Thoracic aorta (tissue), 2 donors: ENCODE results near the gene MDM1. TPM values are rescaled to one million over a fixed set of nuclear protein-coding genes. Genes with fewer than 3 reads are reported as not detected.
A peak's percentile ranks its signal among the peaks of the same experiment; 100 is the strongest.

Source experiments
- ATAC-seq: fragments of 150-250 bp; one replicate; pipeline ENCODE4 v1.8.0; 2017; ENCODE audit warnings: low read depth; ENCODE audit not compliant: insufficient number of reproducible peaks, low FRiP score
- DNase-seq: peaks from one replicate; pipeline ENCODE4 v3.0.0-alpha.2; 2020; ENCODE audit warnings: low spot score
- H3K27ac ChIP-seq, 2 donors: fragments of 200-600 bp; sonication (generic); 1 replicate in 1 of 2; 2 replicates in 1 of 2; pipeline ENCODE4 v1.5.1; 2016; ENCODE audit warnings: mild to moderate bottlenecking in 2 of 2, moderate library complexity in 2 of 2
- H3K27me3 ChIP-seq: fragments of 200-600 bp; sonication (generic); replicated peaks from 2 replicates; pipeline ENCODE4 v1.6.0; 2016; ENCODE audit warnings: mild to moderate bottlenecking; ENCODE audit not compliant: insufficient read depth
- H3K36me3 ChIP-seq: fragments of 200-600 bp; sonication (generic); one replicate; pipeline ENCODE4 v1.5.1; 2016
- H3K4me1 ChIP-seq, 2 donors: fragments of 200-600 bp; sonication (generic); 1 replicate in 1 of 2; 2 replicates in 1 of 2; pipeline versions ENCODE4 v1.5.1 to v1.6.0; 2016; ENCODE audit warnings: low read depth in 2 of 2, mild to moderate bottlenecking in 1 of 2; ENCODE audit not compliant: control insufficient read depth in 1 of 2
- H3K4me3 ChIP-seq: fragments of 200-600 bp; sonication (generic); 2 replicates; pipeline ENCODE4 v1.5.1; 2016; ENCODE audit warnings: mild to moderate bottlenecking
- H3K9me3 ChIP-seq: fragments of 200-600 bp; sonication (generic); 2 replicates; pipeline ENCODE4 v1.5.1; 2016
- total RNA-seq, 2 donors: library from RNA; depleted of rRNA; stranded (reverse); fragments of >200 nt; gene quantifications; one replicate each; pipeline versions ENCODE4 v1.1.0 to v1.2.3, GENCODE V29; 2016
- TF ChIP-seq, protein P1 (sequence below): fragments of 200-600 bp; sonication (generic); IDR thresholded peaks from one replicate; pipeline ENCODE4 v1.5.1; 2019; ENCODE audit warnings: antibody characterized with exemption

The MDM1 gene
- total RNA-seq, 2 donors from 2014 or later, result 13.4 to 17.1 TPM

DNA sequence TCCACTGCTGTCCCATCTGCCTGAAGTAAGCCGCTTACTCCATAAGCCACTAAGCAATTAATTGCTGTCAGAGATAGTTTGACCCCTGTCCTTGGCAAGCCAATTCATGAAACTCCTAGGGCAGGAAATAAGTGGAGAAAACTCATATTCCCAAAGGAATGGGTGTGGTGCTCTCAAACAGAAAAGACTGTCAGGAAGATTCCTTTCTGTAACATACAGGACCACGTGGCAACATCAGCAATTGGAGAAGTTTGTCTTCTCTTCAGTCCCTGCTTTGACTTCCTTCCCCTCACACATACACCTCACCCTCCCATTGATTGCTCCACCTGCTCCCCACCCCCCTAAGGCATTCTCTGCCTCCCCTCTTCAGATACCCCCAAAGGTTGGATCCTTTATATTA lies 36.2 kb upstream of the MDM1 start:
- H3K27me3 ChIP-seq, result no peaks in the 10 kb centered on the region
- ATAC-seq (no peak), DNase-seq (no peak)
- no peak overlapping the region for H3K27ac ChIP-seq
- peaks cover 6 to 10% of the 10 kb centered on the region in 2 donors for H3K4me1 ChIP-seq
- TF ChIP-seq, protein P1, sequence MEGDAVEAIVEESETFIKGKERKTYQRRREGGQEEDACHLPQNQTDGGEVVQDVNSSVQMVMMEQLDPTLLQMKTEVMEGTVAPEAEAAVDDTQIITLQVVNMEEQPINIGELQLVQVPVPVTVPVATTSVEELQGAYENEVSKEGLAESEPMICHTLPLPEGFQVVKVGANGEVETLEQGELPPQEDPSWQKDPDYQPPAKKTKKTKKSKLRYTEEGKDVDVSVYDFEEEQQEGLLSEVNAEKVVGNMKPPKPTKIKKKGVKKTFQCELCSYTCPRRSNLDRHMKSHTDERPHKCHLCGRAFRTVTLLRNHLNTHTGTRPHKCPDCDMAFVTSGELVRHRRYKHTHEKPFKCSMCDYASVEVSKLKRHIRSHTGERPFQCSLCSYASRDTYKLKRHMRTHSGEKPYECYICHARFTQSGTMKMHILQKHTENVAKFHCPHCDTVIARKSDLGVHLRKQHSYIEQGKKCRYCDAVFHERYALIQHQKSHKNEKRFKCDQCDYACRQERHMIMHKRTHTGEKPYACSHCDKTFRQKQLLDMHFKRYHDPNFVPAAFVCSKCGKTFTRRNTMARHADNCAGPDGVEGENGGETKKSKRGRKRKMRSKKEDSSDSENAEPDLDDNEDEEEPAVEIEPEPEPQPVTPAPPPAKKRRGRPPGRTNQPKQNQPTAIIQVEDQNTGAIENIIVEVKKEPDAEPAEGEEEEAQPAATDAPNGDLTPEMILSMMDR, result no peak
- H3K9me3 ChIP-seq, result no peaks in the 10 kb centered on the region
- no peaks in the 10 kb centered on the region for H3K36me3 ChIP-seq
- no peak overlapping the region for H3K4me3 ChIP-seq

DNA sequence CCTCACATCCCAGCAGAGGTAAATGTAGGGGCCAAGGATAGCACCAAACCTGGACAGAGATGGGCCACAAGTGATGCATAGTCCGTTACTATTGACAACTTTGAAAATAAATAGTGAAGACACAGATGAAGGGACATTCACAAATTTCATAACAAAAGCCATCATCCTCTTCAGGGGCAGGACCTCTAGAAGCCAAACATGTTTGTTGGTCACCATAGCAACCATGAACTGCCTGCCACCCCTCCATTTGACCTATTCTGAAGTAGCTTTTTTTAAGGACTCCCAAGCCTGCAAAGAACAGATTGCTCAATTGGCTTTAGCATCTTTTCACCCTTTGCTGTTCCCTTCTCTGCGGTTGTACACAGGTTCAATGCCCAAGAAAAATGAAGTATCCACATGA lies 35.7 kb upstream of the MDM1 start:
- DNase-seq (no peak), ATAC-seq (no peak)
- TF ChIP-seq, protein P1, result no peak
- no peaks in the 10 kb centered on the region for H3K27me3 ChIP-seq
- no peak overlapping the region for H3K4me3 ChIP-seq
- no peaks in the 10 kb centered on the region for H3K36me3 ChIP-seq
- no peaks in the 10 kb centered on the region for H3K9me3 ChIP-seq
- H3K27ac ChIP-seq, result no peak overlapping the region
- peaks cover 6 to 10% of the 10 kb centered on the region in 2 donors for H3K4me1 ChIP-seq

DNA sequence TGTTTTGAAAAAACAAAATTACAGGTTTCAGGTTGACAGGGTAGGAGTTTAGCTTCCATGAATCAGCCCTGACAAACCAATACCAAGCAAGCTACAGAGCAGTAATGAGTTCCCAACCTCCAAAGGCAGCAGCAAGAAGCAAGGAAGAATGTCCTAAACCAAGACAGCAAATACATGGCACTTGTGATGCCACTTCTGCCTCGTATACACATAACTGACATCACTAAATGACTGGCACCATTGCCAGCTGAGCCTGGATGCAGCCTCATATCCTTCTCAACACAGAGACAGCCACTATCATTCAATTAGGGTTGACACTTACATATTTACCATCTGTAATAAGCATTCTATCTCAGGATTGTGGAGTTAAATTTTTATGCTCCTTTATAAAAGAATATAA lies 35.0 kb upstream of the MDM1 start:
- H3K36me3 ChIP-seq, result no peaks in the 10 kb centered on the region
- TF ChIP-seq, protein P1, result no peak
- no peak overlapping the region for H3K27ac ChIP-seq
- no peaks in the 10 kb centered on the region for H3K9me3 ChIP-seq
- DNase-seq (no peak), ATAC-seq (no peak)
- no peaks in the 10 kb centered on the region for H3K27me3 ChIP-seq
- peaks cover 6 to 10% of the 10 kb centered on the region in 2 donors for H3K4me1 ChIP-seq
- H3K4me3 ChIP-seq, result no peak overlapping the region

DNA sequence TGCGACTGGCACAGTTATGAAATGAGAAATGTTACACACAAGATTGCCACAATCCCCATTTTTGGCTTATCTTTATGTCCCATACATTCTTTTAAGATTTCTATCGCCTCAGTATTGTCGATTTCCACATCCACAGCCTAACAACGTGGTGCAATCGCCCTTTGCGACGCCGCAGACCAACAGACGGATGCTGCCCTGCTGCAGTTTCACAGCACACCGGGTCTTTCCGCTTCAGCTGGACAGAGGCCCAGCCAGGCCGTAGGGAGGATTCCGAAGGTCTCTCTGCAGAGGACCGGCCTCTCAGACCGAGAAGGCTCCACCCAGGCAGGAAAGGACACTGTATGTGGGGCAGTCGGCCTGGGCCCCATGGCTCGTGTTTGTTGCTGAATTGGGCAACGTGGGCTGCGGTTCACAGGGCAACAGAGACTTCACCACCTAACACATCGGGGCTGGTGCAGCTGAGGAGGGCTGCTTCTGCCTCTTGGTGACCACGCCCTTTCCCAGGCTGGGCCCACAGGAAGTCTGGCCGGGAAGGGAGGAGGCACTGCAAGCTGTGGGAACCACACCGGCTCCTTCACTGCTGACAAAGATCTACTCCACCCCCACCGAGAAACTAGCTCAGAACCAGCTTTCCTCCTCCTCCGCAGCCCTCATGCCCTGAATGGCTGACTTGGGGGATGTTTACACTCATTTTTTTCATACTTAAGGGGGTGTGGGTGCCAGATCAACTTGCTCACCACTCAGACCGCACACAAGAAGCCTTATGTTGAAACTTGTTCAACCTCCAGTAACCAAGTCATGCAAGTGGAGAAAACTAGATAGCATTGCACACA lies 32.9 kb upstream of the MDM1 start:
- Histone ChIP-seq H3K4me3 (peak overlapping the region; percentile 69), H3K27ac (peak overlapping the region; percentile 80 to 91), H3K4me1 (peaks cover 6 to 10% of the 10 kb centered on the region in 2 donors), H3K9me3 (no peaks in the 10 kb centered on the region), H3K27me3 (no peaks in the 10 kb centered on the region), H3K36me3 (no peaks in the 10 kb centered on the region)
- DNase-seq (peak; percentile 89), ATAC-seq (peak; percentile 84)
- TF ChIP-seq, protein P1, result no peak

DNA sequence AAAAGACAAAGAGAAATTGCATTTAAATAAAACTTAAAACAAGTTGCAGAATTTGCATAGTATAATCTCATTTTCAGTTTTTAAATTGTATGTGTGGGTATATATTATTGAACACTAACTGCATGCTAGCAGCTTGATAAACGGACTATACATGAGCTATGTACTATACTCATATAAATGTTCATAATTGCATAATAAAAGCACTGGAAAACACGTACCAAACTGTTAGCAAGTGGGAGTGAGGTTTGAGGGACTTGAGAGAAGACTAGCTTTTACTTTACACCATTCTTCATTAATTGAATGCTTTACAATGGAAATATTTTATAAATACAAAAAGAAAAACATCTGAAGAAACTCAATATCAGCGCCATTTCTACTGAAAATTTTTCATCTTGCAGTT lies 32.2 kb upstream of the MDM1 start:
- peak overlapping the region; percentile 69 for H3K4me3 ChIP-seq

More for the DNA sequence above, 32.2 kb upstream of the MDM1 start:
- H3K36me3 ChIP-seq, result no peaks in the 10 kb centered on the region
- H3K9me3 ChIP-seq, result no peaks in the 10 kb centered on the region
- peak overlapping the region; percentile 80 to 91 for H3K27ac ChIP-seq
- TF ChIP-seq, protein P1, result no peak
- H3K27me3 ChIP-seq, result no peaks in the 10 kb centered on the region
- ATAC-seq (no peak), DNase-seq (no peak)
- H3K4me1 ChIP-seq, result peaks cover 6 to 10% of the 10 kb centered on the region in 2 donors
